HepG2 (cell line): ENCODE results near the gene CHN1. TPM values are rescaled to one million over a fixed set of nuclear protein-coding genes. Genes with fewer than 3 reads are reported as not detected.

ENCODE experiments used
- BCL6 ChIP-seq: IDR thresholded peaks from 2 replicates; pipeline ENCODE4 v1.6.1; 2016; ENCODE audit warnings: missing genetic modification reagents, missing compliant biosample characterization
- CBX5 ChIP-seq: sonication (generic); formaldehyde crosslinking; IDR thresholded peaks from 2 replicates; pipeline ENCODE4 v1.4.0; 2020; ENCODE audit warnings: missing genetic modification reagents, borderline replicate concordance
- DNMT1 ChIP-seq: sonication (generic); formaldehyde crosslinking; IDR thresholded peaks from 2 replicates; pipeline ENCODE4 v1.5.1; 2020; ENCODE audit warnings: mild to moderate bottlenecking, missing genetic modification reagents
- FOXA3 ChIP-seq: IDR thresholded peaks from 2 replicates; pipeline ENCODE4 v1.6.1; 2016; ENCODE audit warnings: missing genetic modification reagents, missing compliant biosample characterization
- HDAC1 ChIP-seq: sonication (generic); formaldehyde crosslinking; IDR thresholded peaks from 2 replicates; pipeline ENCODE4 v1.5.1; 2020; ENCODE audit warnings: mild to moderate bottlenecking, missing genetic modification reagents
- HNF4A ChIP-seq: sonication (generic); formaldehyde crosslinking; IDR thresholded peaks from 2 replicates; pipeline ENCODE4 v1.4.0; 2020; ENCODE audit warnings: missing genetic modification reagents
- KMT2A ChIP-seq: sonication (generic); formaldehyde crosslinking; IDR thresholded peaks from 2 replicates; pipeline ENCODE4 v1.4.0; 2020; ENCODE audit warnings: missing genetic modification reagents
- MIER3 ChIP-seq: IDR thresholded peaks from 2 replicates; pipeline ENCODE4 v1.6.1; 2016; ENCODE audit warnings: missing compliant biosample characterization, borderline replicate concordance
- PHB2 ChIP-seq: fragments of 450-650 bp; IDR thresholded peaks from 2 replicates; pipeline ENCODE4 v1.6.1; 2018; ENCODE audit not compliant: partially characterized antibody
- RFXANK ChIP-seq: IDR thresholded peaks from 2 replicates; pipeline ENCODE4 v1.6.1; 2016
- SIN3A ChIP-seq: IDR thresholded peaks from 2 replicates; pipeline ENCODE4 v1.6.1; 2011; ENCODE audit warnings: low read depth, mild to moderate bottlenecking, control low read depth, low read length, borderline replicate concordance
- SOX13 ChIP-seq, 3 experiments: fragments of 450-650 bp in 1 of 3; sonication (generic) in 1 of 3; formaldehyde crosslinking in 1 of 3; IDR thresholded peaks in 2 of 3; conservative IDR thresholded peaks in 1 of 3; 2 replicates each; pipeline versions ENCODE4 v1.5.0 to v1.6.1; 2016 to 2020; ENCODE audit warnings: antibody characterized with exemption in 1 of 3, mild to moderate bottlenecking in 1 of 3, missing compliant biosample characterization in 1 of 3, missing genetic modification reagents in 1 of 3, moderate library complexity in 1 of 3
- XBP1 ChIP-seq: sonication (generic); formaldehyde crosslinking; IDR thresholded peaks from 2 replicates; pipeline ENCODE4 v1.5.0; 2020; ENCODE audit warnings: missing genetic modification reagents
- ZFP90 ChIP-seq: sonication (generic); formaldehyde crosslinking; IDR thresholded peaks from 2 replicates; pipeline ENCODE4 v1.8.0; 2022; ENCODE audit warnings: missing genetic modification reagents, mild to moderate bottlenecking, inconsistent platforms, borderline replicate concordance
- ZNF354B ChIP-seq: sonication (generic); formaldehyde crosslinking; IDR thresholded peaks from 2 replicates; pipeline ENCODE4 v1.8.0; 2022; ENCODE audit warnings: mild to moderate bottlenecking, missing genetic modification reagents
- ZNF430 ChIP-seq: sonication (generic); formaldehyde crosslinking; IDR thresholded peaks from 2 replicates; pipeline ENCODE4 v1.9.0; 2021; ENCODE audit warnings: mild to moderate bottlenecking, missing genetic modification reagents
- ZNF556 ChIP-seq: sonication (generic); formaldehyde crosslinking; IDR thresholded peaks from 2 replicates; pipeline ENCODE4 v1.4.0; 2020; ENCODE audit warnings: mild to moderate bottlenecking, missing genetic modification reagents, borderline replicate concordance
- ZNF788 ChIP-seq: sonication (generic); formaldehyde crosslinking; IDR thresholded peaks from 2 replicates; pipeline ENCODE4 v1.5.0; 2020; ENCODE audit warnings: mild to moderate bottlenecking, missing genetic modification reagents, borderline replicate concordance
- ZSCAN30 ChIP-seq: sonication (generic); formaldehyde crosslinking; IDR thresholded peaks from 2 replicates; pipeline ENCODE4 v1.5.0; 2020; ENCODE audit warnings: mild to moderate bottlenecking, missing genetic modification reagents
- polyA plus RNA-seq, 8 experiments: library from polyadenylated mRNA; depleted of rRNA in 3 of 8; stranded (reverse) in 7 of 8; unstranded in 1 of 8; fragments of >200 nt; fragmentation: Illumina TruSeq in 4 of 8; extraction: Trizol in 4 of 8; gene quantifications; 2 replicates each; pipeline versions ENCODE4 v1.2.1 to v1.2.3, GENCODE V29; 2011 to 2016; ENCODE audit warnings: low read depth in 4 of 8, missing spikeins in 1 of 8, mixed read lengths in 1 of 8; ENCODE audit not compliant: insufficient read depth in 1 of 8
- total RNA-seq, 5 experiments: library from RNA; depleted of rRNA; stranded (reverse); fragments of >200 nt; fragmentation: Illumina TruSeq; extraction: Trizol; gene quantifications; 2 replicates each; pipeline ENCODE4 v1.2.3, GENCODE V29; 2016; ENCODE audit warnings: low read depth in 1 of 5
- TF ChIP-seq, protein P1 (sequence below): sonication (generic); formaldehyde crosslinking; IDR thresholded peaks from 2 replicates; pipeline ENCODE4 v1.5.0; 2020; ENCODE audit warnings: mild to moderate bottlenecking, missing genetic modification reagents
- TF ChIP-seq, protein P2 (sequence below): sonication (generic); formaldehyde crosslinking; IDR thresholded peaks from 2 replicates; pipeline ENCODE4 v1.4.0; 2020; ENCODE audit warnings: mild to moderate bottlenecking, low read depth, missing genetic modification reagents
- TF ChIP-seq, protein P3 (sequence below): sonication (generic); formaldehyde crosslinking; IDR thresholded peaks from 2 replicates; pipeline ENCODE4 v1.5.1; 2020; ENCODE audit warnings: mild to moderate bottlenecking, missing genetic modification reagents, moderate library complexity

Gene CHN1
- total and polyA plus RNA-seq, 2 of the 13 experiments (the other 11 are each of a cell fraction or from before 2014, with no cell fraction given) = 2.8 to 3.5 TPM

DNA sequence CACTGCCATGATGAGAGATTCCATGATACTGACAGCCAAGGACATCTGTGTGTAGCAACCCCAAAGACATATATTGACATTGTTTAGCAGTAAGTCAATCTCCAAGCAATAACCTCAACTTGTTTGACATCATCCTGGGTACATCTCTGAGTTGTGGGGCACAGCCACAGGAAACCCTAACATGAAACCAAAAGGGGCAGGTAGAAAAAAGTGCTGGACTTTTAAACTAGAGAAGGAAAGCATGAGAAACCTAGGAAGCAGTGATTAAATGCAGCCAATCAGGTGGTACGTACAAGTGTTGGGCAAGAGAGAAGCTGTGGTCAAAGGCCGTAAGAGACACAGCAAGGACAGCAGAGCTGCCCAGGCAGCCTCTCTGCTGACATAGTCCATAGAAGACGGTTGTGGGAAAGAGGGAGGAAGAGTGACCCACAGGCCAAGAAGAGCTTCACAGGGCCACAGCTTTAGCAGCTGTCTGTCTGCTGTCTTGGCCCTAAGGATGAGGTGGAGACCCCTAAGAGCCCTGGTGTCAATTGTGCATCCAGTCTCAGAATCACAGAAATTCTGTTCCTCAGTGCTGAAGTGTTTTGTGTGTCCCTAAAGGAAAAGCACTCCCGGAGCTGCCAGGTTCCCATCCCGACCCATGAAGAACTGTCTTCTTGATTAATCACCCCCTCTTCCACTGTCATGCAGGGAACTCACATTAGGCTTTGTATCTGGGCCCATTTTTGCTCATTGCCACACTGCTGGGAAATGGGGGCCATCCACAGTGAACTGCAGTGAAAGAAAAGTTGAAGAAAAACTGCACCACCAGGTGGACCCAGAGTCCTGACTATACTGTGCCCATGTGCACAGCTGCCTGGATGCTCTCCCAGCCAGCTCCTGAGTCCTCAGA is 25.4 kb upstream of the CHN1 start (continued):
- TF ChIP-seq, protein P1, sequence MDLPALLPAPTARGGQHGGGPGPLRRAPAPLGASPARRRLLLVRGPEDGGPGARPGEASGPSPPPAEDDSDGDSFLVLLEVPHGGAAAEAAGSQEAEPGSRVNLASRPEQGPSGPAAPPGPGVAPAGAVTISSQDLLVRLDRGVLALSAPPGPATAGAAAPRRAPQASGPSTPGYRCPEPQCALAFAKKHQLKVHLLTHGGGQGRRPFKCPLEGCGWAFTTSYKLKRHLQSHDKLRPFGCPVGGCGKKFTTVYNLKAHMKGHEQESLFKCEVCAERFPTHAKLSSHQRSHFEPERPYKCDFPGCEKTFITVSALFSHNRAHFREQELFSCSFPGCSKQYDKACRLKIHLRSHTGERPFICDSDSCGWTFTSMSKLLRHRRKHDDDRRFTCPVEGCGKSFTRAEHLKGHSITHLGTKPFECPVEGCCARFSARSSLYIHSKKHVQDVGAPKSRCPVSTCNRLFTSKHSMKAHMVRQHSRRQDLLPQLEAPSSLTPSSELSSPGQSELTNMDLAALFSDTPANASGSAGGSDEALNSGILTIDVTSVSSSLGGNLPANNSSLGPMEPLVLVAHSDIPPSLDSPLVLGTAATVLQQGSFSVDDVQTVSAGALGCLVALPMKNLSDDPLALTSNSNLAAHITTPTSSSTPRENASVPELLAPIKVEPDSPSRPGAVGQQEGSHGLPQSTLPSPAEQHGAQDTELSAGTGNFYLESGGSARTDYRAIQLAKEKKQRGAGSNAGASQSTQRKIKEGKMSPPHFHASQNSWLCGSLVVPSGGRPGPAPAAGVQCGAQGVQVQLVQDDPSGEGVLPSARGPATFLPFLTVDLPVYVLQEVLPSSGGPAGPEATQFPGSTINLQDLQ = no peak
- TF ChIP-seq SOX13 (IDR thresholded peaks at IDR 0.05) (0 out of 2 replicates have a peak, but pooled peaks have one; percentile 19), SOX13 (CRISPR knock-in tag; conservative IDR thresholded peaks at IDR 0.05 in 1 of 2, IDR thresholded peaks at IDR 0.05 in 1 of 2) (peak in 1 of 2 experiments; percentile 42; a peak in 1 of 4 replicates), ZSCAN30 (CRISPR knock-in tag) (no peak), CBX5 (CRISPR knock-in tag) (peak; percentile 32; the same call in 1 of the 2 replicates), HNF4A (CRISPR knock-in tag) (peak; percentile 81), FOXA3 (peak; percentile 30), ZNF556 (CRISPR knock-in tag) (peak; percentile 54; the same call in 1 of the 2 replicates), ZNF788 (0 out of 2 replicates have a peak, but pooled peaks have one; percentile 50), KMT2A (CRISPR knock-in tag) (peak; percentile 46; the same call in 1 of the 2 replicates), DNMT1 (CRISPR knock-in tag) (no peak), PHB2 (no peak), MIER3 (peak; percentile 16; the same call in 1 of the 2 replicates), ZFP90 (peak; percentile 80; the same call in 1 of the 2 replicates), XBP1 (CRISPR knock-in tag) (no peak), ZNF354B (CRISPR knock-in tag) (0 out of 2 replicates have a peak, but pooled peaks have one; percentile 32), BCL6 (CRISPR knock-in tag) (no peak), SIN3A (0 out of 2 replicates have a peak, but pooled peaks have one; percentile 28), HDAC1 (CRISPR knock-in tag) (peak; percentile 37; the same call in 1 of the 2 replicates), RFXANK (CRISPR knock-in tag) (peak; percentile 66; the same call in 1 of the 2 replicates), ZNF430 (CRISPR knock-in tag) (0 out of 2 replicates have a peak, but pooled peaks have one; percentile 67)
- TF ChIP-seq, protein P2, sequence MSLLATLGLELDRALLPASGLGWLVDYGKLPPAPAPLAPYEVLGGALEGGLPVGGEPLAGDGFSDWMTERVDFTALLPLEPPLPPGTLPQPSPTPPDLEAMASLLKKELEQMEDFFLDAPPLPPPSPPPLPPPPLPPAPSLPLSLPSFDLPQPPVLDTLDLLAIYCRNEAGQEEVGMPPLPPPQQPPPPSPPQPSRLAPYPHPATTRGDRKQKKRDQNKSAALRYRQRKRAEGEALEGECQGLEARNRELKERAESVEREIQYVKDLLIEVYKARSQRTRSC (CRISPR knock-in tag) = no peak
- TF ChIP-seq, protein P3, sequence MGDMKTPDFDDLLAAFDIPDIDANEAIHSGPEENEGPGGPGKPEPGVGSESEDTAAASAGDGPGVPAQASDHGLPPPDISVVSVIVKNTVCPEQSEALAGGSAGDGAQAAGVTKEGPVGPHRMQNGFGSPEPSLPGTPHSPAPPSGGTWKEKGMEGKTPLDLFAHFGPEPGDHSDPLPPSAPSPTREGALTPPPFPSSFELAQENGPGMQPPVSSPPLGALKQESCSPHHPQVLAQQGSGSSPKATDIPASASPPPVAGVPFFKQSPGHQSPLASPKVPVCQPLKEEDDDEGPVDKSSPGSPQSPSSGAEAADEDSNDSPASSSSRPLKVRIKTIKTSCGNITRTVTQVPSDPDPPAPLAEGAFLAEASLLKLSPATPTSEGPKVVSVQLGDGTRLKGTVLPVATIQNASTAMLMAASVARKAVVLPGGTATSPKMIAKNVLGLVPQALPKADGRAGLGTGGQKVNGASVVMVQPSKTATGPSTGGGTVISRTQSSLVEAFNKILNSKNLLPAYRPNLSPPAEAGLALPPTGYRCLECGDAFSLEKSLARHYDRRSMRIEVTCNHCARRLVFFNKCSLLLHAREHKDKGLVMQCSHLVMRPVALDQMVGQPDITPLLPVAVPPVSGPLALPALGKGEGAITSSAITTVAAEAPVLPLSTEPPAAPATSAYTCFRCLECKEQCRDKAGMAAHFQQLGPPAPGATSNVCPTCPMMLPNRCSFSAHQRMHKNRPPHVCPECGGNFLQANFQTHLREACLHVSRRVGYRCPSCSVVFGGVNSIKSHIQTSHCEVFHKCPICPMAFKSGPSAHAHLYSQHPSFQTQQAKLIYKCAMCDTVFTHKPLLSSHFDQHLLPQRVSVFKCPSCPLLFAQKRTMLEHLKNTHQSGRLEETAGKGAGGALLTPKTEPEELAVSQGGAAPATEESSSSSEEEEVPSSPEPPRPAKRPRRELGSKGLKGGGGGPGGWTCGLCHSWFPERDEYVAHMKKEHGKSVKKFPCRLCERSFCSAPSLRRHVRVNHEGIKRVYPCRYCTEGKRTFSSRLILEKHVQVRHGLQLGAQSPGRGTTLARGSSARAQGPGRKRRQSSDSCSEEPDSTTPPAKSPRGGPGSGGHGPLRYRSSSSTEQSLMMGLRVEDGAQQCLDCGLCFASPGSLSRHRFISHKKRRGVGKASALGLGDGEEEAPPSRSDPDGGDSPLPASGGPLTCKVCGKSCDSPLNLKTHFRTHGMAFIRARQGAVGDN (CRISPR knock-in tag) = no peak; the same call in 1 of the 2 replicates
